Measurements from ENCODE around the gene ARHGEF10L.

Gene ARHGEF10L

DNA sequence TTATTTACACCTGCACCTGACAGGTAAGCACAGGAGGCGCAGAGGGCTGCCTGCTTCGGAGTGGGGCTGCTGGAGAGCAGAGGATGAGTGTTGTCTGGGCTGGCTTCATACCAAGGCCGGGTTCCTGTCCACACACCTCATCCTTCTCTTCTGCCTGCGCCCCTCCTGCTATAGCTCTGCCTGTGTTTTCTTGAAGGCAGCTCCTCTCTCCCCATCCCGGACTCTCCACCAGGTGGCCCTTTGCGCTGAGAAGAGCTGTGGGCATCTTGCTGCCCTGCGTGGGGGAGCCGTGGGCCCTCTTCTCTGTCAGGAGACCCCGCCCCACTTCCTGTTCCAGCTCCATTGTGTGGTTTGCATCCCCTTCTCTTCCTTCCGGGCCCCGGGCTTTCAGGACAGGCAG, 35.0 kb downstream of the ARHGEF10L start:
- no peak for DNase-seq (ENCODE audit: low read depth)
- no peak overlapping the region for H3K4me3 ChIP-seq (ENCODE audit: low read length)
- TF ChIP-seq, protein P1, sequence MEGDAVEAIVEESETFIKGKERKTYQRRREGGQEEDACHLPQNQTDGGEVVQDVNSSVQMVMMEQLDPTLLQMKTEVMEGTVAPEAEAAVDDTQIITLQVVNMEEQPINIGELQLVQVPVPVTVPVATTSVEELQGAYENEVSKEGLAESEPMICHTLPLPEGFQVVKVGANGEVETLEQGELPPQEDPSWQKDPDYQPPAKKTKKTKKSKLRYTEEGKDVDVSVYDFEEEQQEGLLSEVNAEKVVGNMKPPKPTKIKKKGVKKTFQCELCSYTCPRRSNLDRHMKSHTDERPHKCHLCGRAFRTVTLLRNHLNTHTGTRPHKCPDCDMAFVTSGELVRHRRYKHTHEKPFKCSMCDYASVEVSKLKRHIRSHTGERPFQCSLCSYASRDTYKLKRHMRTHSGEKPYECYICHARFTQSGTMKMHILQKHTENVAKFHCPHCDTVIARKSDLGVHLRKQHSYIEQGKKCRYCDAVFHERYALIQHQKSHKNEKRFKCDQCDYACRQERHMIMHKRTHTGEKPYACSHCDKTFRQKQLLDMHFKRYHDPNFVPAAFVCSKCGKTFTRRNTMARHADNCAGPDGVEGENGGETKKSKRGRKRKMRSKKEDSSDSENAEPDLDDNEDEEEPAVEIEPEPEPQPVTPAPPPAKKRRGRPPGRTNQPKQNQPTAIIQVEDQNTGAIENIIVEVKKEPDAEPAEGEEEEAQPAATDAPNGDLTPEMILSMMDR (IDR thresholded peaks at IDR 0.05; ENCODE audit: insufficient read depth, low read depth, low read length, missing control alignments), result peak; percentile 29

DNA sequence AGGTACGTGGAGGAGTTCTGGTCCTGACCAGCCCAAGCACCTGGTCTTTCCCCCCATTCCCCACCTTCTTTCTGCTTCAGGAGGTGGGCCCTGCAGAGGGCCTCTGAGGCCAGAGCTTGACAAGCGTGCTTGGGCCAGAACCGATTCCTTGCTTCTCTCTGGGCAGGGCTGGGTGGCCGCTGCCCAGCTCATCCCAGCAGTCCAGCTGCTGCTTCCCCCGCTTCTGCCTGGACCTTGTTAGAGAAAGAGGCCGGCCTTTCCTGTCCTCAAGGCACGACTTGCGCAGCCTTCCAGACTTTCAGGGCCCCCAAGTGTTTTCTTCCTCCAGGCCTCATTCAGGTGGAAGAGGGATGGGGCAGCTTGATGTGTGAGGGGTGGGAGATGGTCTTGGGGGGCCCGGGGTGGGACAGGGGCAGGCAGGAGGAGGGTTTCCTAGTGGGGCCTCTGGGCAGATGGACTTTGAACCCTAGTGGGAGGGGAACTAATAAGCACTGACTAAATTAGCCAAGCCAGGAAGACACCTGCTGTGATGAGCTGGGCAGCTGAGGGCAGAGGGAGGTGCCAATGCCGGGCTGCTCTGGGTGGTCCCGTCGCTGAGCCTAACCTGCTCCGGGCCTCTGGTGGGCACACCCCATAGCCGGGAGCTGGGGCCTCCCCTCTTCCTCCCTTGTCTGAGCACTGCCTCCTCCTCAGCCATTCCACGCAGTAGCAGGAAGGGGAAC, 36.5 kb downstream of the ARHGEF10L start:
- no peak overlapping the region for H3K4me3 ChIP-seq (ENCODE audit: low read length)

DNA sequence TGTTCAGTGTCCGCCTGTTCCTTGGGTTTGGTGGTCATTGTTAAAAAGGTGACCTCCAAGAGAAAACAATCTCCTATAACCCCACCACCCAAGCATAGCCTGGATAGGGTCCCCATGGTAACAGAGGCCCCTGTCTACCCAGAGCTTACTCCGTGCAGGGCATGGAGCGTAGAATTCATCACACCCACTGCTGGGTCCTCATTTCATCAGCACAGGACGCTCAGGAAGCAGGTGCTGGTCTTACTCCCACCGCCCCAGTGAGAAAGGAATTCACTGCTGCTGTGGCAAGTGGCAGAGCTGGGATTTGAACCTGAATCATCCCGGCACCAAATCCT, 37.0 kb downstream of the ARHGEF10L start:
- no peak overlapping the region for H3K4me3 ChIP-seq (ENCODE audit: low read length)
- TF ChIP-seq, protein P1 (IDR thresholded peaks at IDR 0.05; ENCODE audit: insufficient read depth, low read depth, low read length, missing control alignments), result no peak
- no peak for DNase-seq (ENCODE audit: low read depth)

More for the DNA sequence above, 36.5 kb downstream of the ARHGEF10L start:
- DNase-seq (ENCODE audit: low read depth), result no peak
- TF ChIP-seq, protein P1 (IDR thresholded peaks at IDR 0.05; ENCODE audit: insufficient read depth, low read depth, low read length, missing control alignments), result no peak

DNA sequence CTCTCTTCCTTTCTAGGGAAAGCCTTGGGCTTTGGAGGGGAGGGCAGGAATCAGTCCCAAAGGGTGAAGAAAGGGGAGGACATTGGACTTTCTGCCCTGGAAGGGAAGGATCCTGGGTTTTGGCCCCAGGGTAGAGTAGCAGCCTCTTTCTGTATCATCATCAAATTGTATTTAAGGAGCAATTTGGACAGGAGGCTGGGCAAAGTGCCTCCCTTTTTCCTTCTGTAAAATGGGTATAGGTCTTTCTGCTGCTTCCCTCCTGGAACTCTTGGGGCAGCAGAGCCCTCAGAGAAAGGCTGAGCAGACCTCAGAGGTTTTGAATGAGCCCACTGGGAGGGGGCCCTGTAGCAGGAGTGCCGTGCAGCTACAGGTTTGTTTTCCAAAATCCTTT, 38.4 kb downstream of the ARHGEF10L start:
- no peak overlapping the region for H3K4me3 ChIP-seq (ENCODE audit: low read length)
- DNase-seq (ENCODE audit: low read depth), result no peak
- TF ChIP-seq, protein P1 (IDR thresholded peaks at IDR 0.05; ENCODE audit: insufficient read depth, low read depth, low read length, missing control alignments), result no peak

DNA sequence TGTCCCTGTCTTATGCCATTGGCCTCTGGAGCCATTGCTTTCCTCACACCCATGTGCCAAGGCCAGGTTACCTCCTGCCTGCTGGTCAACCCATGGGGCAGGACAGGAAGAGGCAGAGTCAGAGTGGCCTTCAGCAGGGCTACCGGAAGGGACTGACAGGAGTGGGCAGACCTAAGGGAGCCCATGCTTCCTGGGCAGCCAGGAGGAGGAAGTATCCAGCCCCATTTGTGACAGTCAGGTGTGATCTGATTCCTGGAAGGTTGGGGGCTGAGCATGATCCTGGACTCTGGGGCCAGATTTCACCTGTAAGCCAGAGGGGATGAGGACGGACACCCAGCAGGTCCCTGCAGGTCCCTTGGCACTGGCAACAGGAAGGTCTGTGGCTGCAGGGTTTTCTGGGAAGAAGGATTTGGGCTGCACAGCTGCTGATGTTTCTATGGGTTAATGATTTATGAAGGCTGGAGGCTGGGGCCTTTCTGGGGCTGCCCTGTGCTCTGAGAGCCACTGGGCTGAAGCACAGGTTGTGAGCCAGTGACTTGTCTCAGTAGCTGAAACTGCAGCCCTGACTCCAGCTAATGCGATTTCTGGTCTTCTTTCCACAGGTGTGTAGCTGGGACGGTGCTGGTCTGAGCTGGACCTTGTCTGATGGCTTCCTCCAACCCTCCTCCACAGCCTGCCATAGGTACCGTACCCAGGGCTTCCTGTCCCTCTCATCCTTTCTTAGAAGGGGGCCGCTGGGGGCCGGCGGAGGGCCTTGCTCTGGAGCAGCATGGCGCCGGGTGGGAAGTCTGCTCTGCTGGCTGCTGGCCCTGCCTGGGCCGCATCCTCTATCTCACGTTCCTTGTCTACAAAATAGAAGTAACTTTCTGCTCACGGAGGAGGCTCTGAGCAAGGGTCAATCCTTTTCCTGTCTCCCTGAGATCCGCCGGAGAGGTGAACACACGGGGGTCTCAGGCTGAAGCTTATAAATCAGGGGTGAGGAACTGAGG, 40.7 kb downstream of the ARHGEF10L start:
- DNase-seq (ENCODE audit: low read depth), result no peak
- H3K4me3 ChIP-seq (ENCODE audit: low read length), result no peak overlapping the region
- TF ChIP-seq, protein P1 (IDR thresholded peaks at IDR 0.05; ENCODE audit: insufficient read depth, low read depth, low read length, missing control alignments), result no peak

DNA sequence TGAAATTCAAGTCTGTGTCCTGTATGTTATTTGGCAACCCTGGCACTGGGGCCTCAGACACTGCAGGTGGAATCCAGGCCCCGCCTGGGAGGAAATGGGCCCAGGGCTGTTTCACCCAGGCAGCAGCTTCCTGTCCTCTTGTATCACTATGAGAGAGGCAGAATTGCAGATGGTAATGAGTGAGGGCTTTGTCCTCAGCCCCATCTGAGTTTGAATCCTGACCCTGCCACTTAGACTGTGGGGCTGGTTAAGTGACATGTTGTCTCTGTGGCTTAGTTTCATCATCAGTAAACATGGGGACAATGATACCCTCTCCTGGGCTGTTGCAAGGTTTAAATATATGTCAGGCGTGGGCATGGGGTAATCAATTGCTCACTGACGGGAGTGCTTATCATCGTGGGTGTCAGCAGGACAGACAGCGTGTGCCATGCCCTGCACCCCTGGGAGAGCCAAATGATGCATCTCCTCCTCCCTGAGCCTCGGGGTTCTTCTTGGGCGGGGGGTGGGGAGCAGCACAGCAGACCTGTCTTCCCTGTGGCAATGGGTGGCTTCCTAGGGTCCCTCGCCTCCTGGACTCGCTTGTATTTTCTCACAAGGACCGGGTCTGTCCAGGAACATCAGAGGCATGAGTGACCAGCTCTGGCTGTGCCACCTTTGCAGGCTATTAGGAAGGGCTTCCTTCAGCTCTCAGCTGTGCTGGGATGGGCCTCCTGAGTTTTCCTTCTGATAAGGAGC, 42.1 kb downstream of the ARHGEF10L start:
- TF ChIP-seq, protein P1 (IDR thresholded peaks at IDR 0.05; ENCODE audit: insufficient read depth, low read depth, low read length, missing control alignments), result no peak
- no peak overlapping the region for H3K4me3 ChIP-seq (ENCODE audit: low read length)
- peak; percentile 21 for DNase-seq (ENCODE audit: low read depth)

All from epithelial cell of esophagus (primary cell).